SK-N-MC (cell line): Measurements from ENCODE around the gene RAMACL.

ENCODE experiments used
- EZH2 ChIP-seq: fragments of 200-600 bp; sonication (generic); IDR thresholded peaks from one replicate; pipeline ENCODE4 v1.6.1; 2017; ENCODE audit warnings: antibody characterized with exemption
- FOXP2 ChIP-seq: optimal IDR thresholded peaks from 2 replicates; pipeline ENCODE3; 2011; ENCODE audit warnings: mild to moderate bottlenecking, moderate library complexity; ENCODE audit not compliant: insufficient read depth; ENCODE audit errors: extremely low read length, control extremely low read depth

DNA sequence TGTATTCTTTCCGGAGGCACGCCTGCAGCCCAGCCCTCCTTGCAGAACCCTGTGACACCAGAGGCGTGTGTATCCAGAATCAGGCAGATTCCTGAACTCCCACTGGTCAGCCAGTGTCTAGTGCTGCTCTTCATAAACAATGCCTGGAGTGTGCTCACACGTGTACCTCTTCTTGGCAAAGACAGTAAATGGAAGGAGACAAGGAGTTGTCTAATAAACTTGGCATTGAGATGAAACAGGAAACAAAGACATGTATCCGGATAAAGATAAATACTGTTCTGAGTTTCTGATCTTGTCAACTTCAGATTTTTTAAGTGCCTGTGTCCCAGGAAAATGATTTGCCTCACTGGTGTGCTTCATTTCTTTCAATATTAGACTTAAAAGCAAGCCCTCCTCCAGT, 38.9 kb upstream of the RAMACL start:
- TF ChIP-seq FOXP2 (no peak), EZH2 (no peak)
